Liver (tissue), 3 donors: ENCODE measurements around the gene TERB1.

Experiments used
- ATF3 ChIP-seq: IDR thresholded peaks from 2 replicates; pipeline ENCODE4 v1.6.1; 2016; ENCODE audit warnings: antibody characterized with exemption
- CTCF ChIP-seq: fragments of 150-350 bp; IDR thresholded peaks from 2 replicates; pipeline ENCODE4 v1.5.1; 2017; ENCODE audit warnings: improper control_type of control experiment, low read depth, low read length; ENCODE audit not compliant: missing input control
- EGR1 ChIP-seq, 2 donors: IDR thresholded peaks; 2 replicates each; pipeline ENCODE4 v1.6.1; 2016 to 2018; ENCODE audit warnings: antibody characterized with exemption in 2 of 2, low read depth in 2 of 2
- GABPA ChIP-seq, 2 donors: IDR thresholded peaks in 1 of 2; conservative IDR thresholded peaks in 1 of 2; 2 replicates each; pipeline ENCODE4 v1.6.1; 2016; ENCODE audit warnings: antibody characterized with exemption in 2 of 2, mild to moderate bottlenecking in 1 of 2, moderate library complexity in 1 of 2
- HNF4G ChIP-seq: IDR thresholded peaks from 2 replicates; pipeline ENCODE4 v1.6.1; 2016; ENCODE audit warnings: antibody characterized with exemption
- JUND ChIP-seq, 2 donors: IDR thresholded peaks; 2 replicates each; pipeline ENCODE4 v1.6.1; 2016; ENCODE audit warnings: antibody characterized with exemption in 2 of 2
- NR2F2 ChIP-seq: IDR thresholded peaks from 2 replicates; pipeline ENCODE4 v1.6.1; 2016; ENCODE audit warnings: antibody characterized with exemption
- RAD21 ChIP-seq, 2 donors: IDR thresholded peaks; 2 replicates each; pipeline ENCODE4 v1.6.1; 2016; ENCODE audit warnings: antibody characterized with exemption in 2 of 2, mild to moderate bottlenecking in 2 of 2
- REST ChIP-seq: IDR thresholded peaks from 2 replicates; pipeline ENCODE4 v1.6.1; 2016; ENCODE audit warnings: antibody characterized with exemption, mild to moderate bottlenecking
- RXRA ChIP-seq, 2 donors: IDR thresholded peaks; 2 replicates each; pipeline ENCODE4 v1.6.1; 2017 to 2018; ENCODE audit warnings: antibody characterized with exemption in 2 of 2, mild to moderate bottlenecking in 1 of 2
- SP1 ChIP-seq: IDR thresholded peaks from 2 replicates; pipeline ENCODE4 v1.6.1; 2018; ENCODE audit warnings: antibody characterized with exemption, mild to moderate bottlenecking
- TAF1 ChIP-seq: conservative IDR thresholded peaks from 2 replicates; pipeline ENCODE4 v1.6.1; 2016; ENCODE audit warnings: antibody characterized with exemption, mild to moderate bottlenecking
- ZBTB33 ChIP-seq: IDR thresholded peaks from 2 replicates; pipeline ENCODE4 v1.6.1; 2016; ENCODE audit warnings: antibody characterized with exemption
- TF ChIP-seq, protein P1 (sequence below): IDR thresholded peaks from 2 replicates; pipeline ENCODE4 v1.6.1; 2016; ENCODE audit warnings: antibody characterized with exemption
- donor health status: healthy.
- donor health status: healthy.

DNA sequence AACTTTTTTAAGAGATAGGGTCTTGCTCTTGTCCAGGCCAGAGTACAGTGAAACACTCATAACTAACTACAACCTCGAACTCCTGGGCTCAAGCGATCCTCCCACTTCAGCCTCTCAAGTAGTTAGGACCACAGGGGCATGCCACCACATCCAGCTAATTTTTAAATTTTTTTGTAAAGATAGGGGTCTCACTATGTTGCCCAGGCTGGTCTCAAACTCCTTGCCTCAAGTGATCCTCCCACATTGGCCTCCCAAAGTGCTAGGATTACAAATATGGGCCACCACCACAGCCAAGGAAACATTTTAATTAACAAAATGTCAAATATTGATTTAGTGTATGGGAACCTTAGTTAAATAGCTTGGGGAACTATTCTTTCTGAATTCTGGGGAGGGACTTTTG lies 47.2 kb downstream of the TERB1 start:
- TF ChIP-seq JUND (IDR thresholded peaks at IDR 0.05): no peak
- no peak for TF ChIP-seq CTCF
- TF ChIP-seq, protein P1, sequence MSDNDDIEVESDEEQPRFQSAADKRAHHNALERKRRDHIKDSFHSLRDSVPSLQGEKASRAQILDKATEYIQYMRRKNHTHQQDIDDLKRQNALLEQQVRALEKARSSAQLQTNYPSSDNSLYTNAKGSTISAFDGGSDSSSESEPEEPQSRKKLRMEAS: no peak
- TF ChIP-seq GABPA (IDR thresholded peaks at IDR 0.05 in 1 of 2, conservative IDR thresholded peaks at IDR 0.05 in 1 of 2): no peak
- no peak for TF ChIP-seq EGR1 (IDR thresholded peaks at IDR 0.05; ENCODE audit: low read depth in 2 of 2)
- no peak for TF ChIP-seq RAD21 (IDR thresholded peaks at IDR 0.05)
- TF ChIP-seq ATF3: no peak
- TF ChIP-seq SP1: no peak
- TF ChIP-seq REST: no peak
- no peak for TF ChIP-seq ZBTB33
- TF ChIP-seq TAF1: no peak
- TF ChIP-seq RXRA (IDR thresholded peaks at IDR 0.05): no peak
- no peak for TF ChIP-seq HNF4G
- TF ChIP-seq NR2F2: no peak
